Parathyroid adenoma (tissue), 2 donors: ENCODE results near the gene CNMD.

Experiments
- H2AFZ ChIP-seq: fragments of 300-600 bp; sonication (generic); one replicate; pipeline ENCODE4 v1.7.0; 2017; ENCODE audit warnings: antibody characterized with exemption, mild to moderate bottlenecking
- H3K27ac ChIP-seq: fragments of 300-600 bp; sonication (generic); one replicate; pipeline ENCODE4 v1.7.0; 2017
- H3K27me3 ChIP-seq: fragments of 300-600 bp; sonication (generic); one replicate; pipeline ENCODE4 v1.7.0; 2017; ENCODE audit warnings: low read length; ENCODE audit not compliant: control insufficient read depth, insufficient read depth
- H3K36me3 ChIP-seq: fragments of 300-600 bp; sonication (generic); one replicate; pipeline ENCODE4 v1.7.0; 2017; ENCODE audit warnings: low read length; ENCODE audit not compliant: control insufficient read depth, insufficient read depth
- H3K4me1 ChIP-seq: fragments of 300-600 bp; sonication (generic); one replicate; pipeline ENCODE4 v1.7.0; 2017; ENCODE audit warnings: control low read depth
- H3K4me2 ChIP-seq: fragments of 300-600 bp; sonication (generic); one replicate; pipeline ENCODE4 v1.7.0; 2017; ENCODE audit warnings: low read length
- H3K4me3 ChIP-seq: fragments of 300-600 bp; sonication (generic); one replicate; pipeline ENCODE4 v1.7.0; 2017; ENCODE audit warnings: low read depth, low read length
- H3K79me2 ChIP-seq: fragments of 300-600 bp; sonication (generic); one replicate; pipeline ENCODE4 v1.7.0; 2017; ENCODE audit warnings: control low read depth
- H3K9ac ChIP-seq: fragments of 300-600 bp; sonication (generic); one replicate; pipeline ENCODE4 v1.7.0; 2017; ENCODE audit warnings: mild to moderate bottlenecking
- H3K9me3 ChIP-seq: fragments of 300-600 bp; sonication (generic); one replicate; pipeline ENCODE4 v1.7.0; 2017; ENCODE audit warnings: low read length; ENCODE audit not compliant: control insufficient read depth
- CTCF ChIP-seq: fragments of 300-600 bp; sonication (generic); IDR thresholded peaks from one replicate; pipeline ENCODE4 v1.7.0; 2017; ENCODE audit warnings: antibody characterized with exemption, mild to moderate bottlenecking
- donor health status: primary hyperparathyroidism.

CNMD gene

GRCh38 chr13:52784591-52785340 lies 45.1 kb upstream of the CNMD start:
- no peak for TF ChIP-seq CTCF
- H3K79me2 ChIP-seq: no peaks in the 10 kb centered on the region

GRCh38 chr13:52783943-52784342 lies 44.3 kb upstream of the CNMD start:
- no peak overlapping the region for H3K27ac ChIP-seq
- no peaks in the 10 kb centered on the region for H3K36me3 ChIP-seq
- TF ChIP-seq CTCF: no peak
- H3K9ac ChIP-seq: no peak overlapping the region
- H3K4me1 ChIP-seq: no peaks in the 10 kb centered on the region
- no peak overlapping the region for H3K4me2 ChIP-seq
- no peaks in the 10 kb centered on the region for H3K27me3 ChIP-seq
- no peaks in the 10 kb centered on the region for H3K79me2 ChIP-seq
- no peak overlapping the region for H3K4me3 ChIP-seq
- no peaks in the 10 kb centered on the region for H3K9me3 ChIP-seq
- no peak overlapping the region for H2AFZ ChIP-seq

More at GRCh38 chr13:52784591-52785340, 45.1 kb upstream of the CNMD start:
- Histone ChIP-seq H3K9ac (no peak overlapping the region), H3K36me3 (no peaks in the 10 kb centered on the region), H3K9me3 (no peaks in the 10 kb centered on the region), H3K27ac (no peak overlapping the region), H3K4me2 (no peak overlapping the region), H3K27me3 (no peaks in the 10 kb centered on the region), H3K4me3 (no peak overlapping the region), H2AFZ (no peak overlapping the region), H3K4me1 (no peaks in the 10 kb centered on the region)

GRCh38 chr13:52782471-52783448 lies 43.1 kb upstream of the CNMD start:
- no peaks in the 10 kb centered on the region for H3K79me2 ChIP-seq
- no peak overlapping the region for H3K9ac ChIP-seq
- no peak overlapping the region for H3K4me3 ChIP-seq
- no peaks in the 10 kb centered on the region for H3K4me1 ChIP-seq
- H3K4me2 ChIP-seq: no peak overlapping the region
- H3K9me3 ChIP-seq: no peaks in the 10 kb centered on the region
- TF ChIP-seq CTCF: no peak
- peak overlapping the region; percentile 69 for H2AFZ ChIP-seq
- no peaks in the 10 kb centered on the region for H3K36me3 ChIP-seq
- H3K27ac ChIP-seq: no peak overlapping the region
- no peaks in the 10 kb centered on the region for H3K27me3 ChIP-seq

GRCh38 chr13:52780611-52781010 lies 41.0 kb upstream of the CNMD start:
- Histone ChIP-seq H2AFZ (no peak overlapping the region), H3K9me3 (no peaks in the 10 kb centered on the region), H3K4me2 (no peak overlapping the region), H3K4me1 (no peaks in the 10 kb centered on the region), H3K27me3 (no peaks in the 10 kb centered on the region), H3K79me2 (no peaks in the 10 kb centered on the region), H3K27ac (no peak overlapping the region), H3K4me3 (no peak overlapping the region), H3K36me3 (no peaks in the 10 kb centered on the region), H3K9ac (no peak overlapping the region)
- no peak for TF ChIP-seq CTCF
